IPS-18a (cell line): Measurements from ENCODE around the gene HADHA.
"Not testable (repeated sequence)": the region's sequence is repeated elsewhere in the genome, so short reads cannot be mapped to it uniquely, and the experiment has no call there.

Experiments
- H3K27ac ChIP-seq: one replicate; pipeline ENCODE4 v1.5.1; 2013; ENCODE audit warnings: low read length
- H3K27me3 ChIP-seq: one replicate; pipeline ENCODE4 v1.6.1; 2013; ENCODE audit warnings: mild to moderate bottlenecking, low read length; ENCODE audit not compliant: control insufficient read depth, insufficient read depth
- H3K36me3 ChIP-seq: one replicate; pipeline ENCODE4 v1.6.1; 2013; ENCODE audit warnings: low read depth, low read length; ENCODE audit not compliant: control insufficient read depth
- H3K4me1 ChIP-seq: one replicate; pipeline ENCODE4 v1.6.1; 2013; ENCODE audit warnings: low read depth, low read length; ENCODE audit not compliant: control insufficient read depth
- H3K4me3 ChIP-seq: one replicate; pipeline ENCODE4 v1.5.1; 2013; ENCODE audit warnings: low read length
- H3K9ac ChIP-seq: one replicate; pipeline ENCODE4 v1.6.1; 2013; ENCODE audit warnings: mild to moderate bottlenecking, low read length, moderate library complexity
- H3K9me3 ChIP-seq: one replicate; pipeline ENCODE4 v1.6.1; 2013; ENCODE audit warnings: low read depth, low read length; ENCODE audit not compliant: control insufficient read depth

Gene HADHA

GRCh38 chr2:26170795-26171194 is 73.6 kb downstream of the HADHA start:
- Histone ChIP-seq H3K9me3 (no peaks in the 10 kb centered on the region), H3K36me3 (no peaks in the 10 kb centered on the region), H3K4me1 (peaks cover 8% of the 10 kb centered on the region), H3K4me3 (no peak overlapping the region), H3K9ac (no peak overlapping the region), H3K27me3 (peaks cover 9% of the 10 kb centered on the region), H3K27ac (no peak overlapping the region)

- Histone ChIP-seq H3K36me3 (no peaks in the 10 kb centered on the region), H3K27ac (no peak overlapping the region), H3K4me3 (no peak overlapping the region), H3K27me3 (peaks cover 9% of the 10 kb centered on the region), H3K4me1 (peaks cover 7% of the 10 kb centered on the region), H3K9ac (no peak overlapping the region), H3K9me3 (no peaks in the 10 kb centered on the region)
These were observed 74.6 kb downstream of the HADHA start for GRCh38 chr2:26169681-26170414.

- no peaks in the 10 kb centered on the region for H3K36me3 ChIP-seq
- peaks cover 1% of the 10 kb centered on the region for H3K4me1 ChIP-seq
- H3K9ac ChIP-seq = no peak overlapping the region
- H3K27me3 ChIP-seq = peaks cover 4% of the 10 kb centered on the region
- no peak overlapping the region for H3K4me3 ChIP-seq
- H3K27ac ChIP-seq = no peak overlapping the region
- H3K9me3 ChIP-seq = no peaks in the 10 kb centered on the region
These were observed 75.2 kb downstream of the HADHA start for GRCh38 chr2:26169226-26169625.

GRCh38 chr2:26168785-26169184 is 75.6 kb downstream of the HADHA start:
- Histone ChIP-seq H3K36me3 (no peaks in the 10 kb centered on the region), H3K4me3 (no peak overlapping the region), H3K4me1 (no peaks in the 10 kb centered on the region), H3K27ac (no peak overlapping the region), H3K9ac (no peak overlapping the region), H3K27me3 (no peaks in the 10 kb centered on the region), H3K9me3 (no peaks in the 10 kb centered on the region)

GRCh38 chr2:26166541-26166940 is 77.9 kb downstream of the HADHA start:
- H3K9me3 ChIP-seq, H3K4me3 ChIP-seq, H3K27me3 ChIP-seq, H3K27ac ChIP-seq, H3K4me1 ChIP-seq, H3K9ac ChIP-seq, H3K36me3 ChIP-seq: not testable (repeated sequence)

- Histone ChIP-seq H3K4me1 (no peaks in the 10 kb centered on the region), H3K4me3 (no peak overlapping the region), H3K27me3 (no peaks in the 10 kb centered on the region), H3K9me3 (no peaks in the 10 kb centered on the region), H3K36me3 (no peaks in the 10 kb centered on the region), H3K27ac (no peak overlapping the region), H3K9ac (no peak overlapping the region)
These were observed 79.0 kb downstream of the HADHA start for GRCh38 chr2:26165403-26165802.

- H3K27me3 ChIP-seq = no peaks in the 10 kb centered on the region
These were observed 79.7 kb downstream of the HADHA start for GRCh38 chr2:26164641-26165211.

GRCh38 chr2:26164231-26164630 is 80.2 kb downstream of the HADHA start:
- Histone ChIP-seq H3K4me1 (no peaks in the 10 kb centered on the region), H3K9ac (no peak overlapping the region), H3K27ac (no peak overlapping the region), H3K9me3 (no peaks in the 10 kb centered on the region), H3K27me3 (no peaks in the 10 kb centered on the region), H3K36me3 (no peaks in the 10 kb centered on the region), H3K4me3 (no peak overlapping the region)

More at GRCh38 chr2:26164641-26165211, 79.7 kb downstream of the HADHA start:
- Histone ChIP-seq H3K4me1 (no peaks in the 10 kb centered on the region), H3K27ac (no peak overlapping the region), H3K9me3 (no peaks in the 10 kb centered on the region), H3K9ac (no peak overlapping the region), H3K36me3 (no peaks in the 10 kb centered on the region), H3K4me3 (no peak overlapping the region)

- Histone ChIP-seq H3K36me3 (no peaks in the 10 kb centered on the region), H3K4me1 (no peaks in the 10 kb centered on the region), H3K27me3 (no peaks in the 10 kb centered on the region), H3K27ac (no peak overlapping the region), H3K4me3 (no peak overlapping the region), H3K9ac (no peak overlapping the region), H3K9me3 (no peaks in the 10 kb centered on the region)
These were observed 81.5 kb downstream of the HADHA start for GRCh38 chr2:26162963-26163362.

GRCh38 chr2:26161926-26162325 is 82.5 kb downstream of the HADHA start:
- Histone ChIP-seq H3K9ac (no peak overlapping the region), H3K27me3 (no peaks in the 10 kb centered on the region), H3K9me3 (no peaks in the 10 kb centered on the region), H3K4me1 (no peaks in the 10 kb centered on the region), H3K4me3 (no peak overlapping the region), H3K27ac (no peak overlapping the region), H3K36me3 (no peaks in the 10 kb centered on the region)

- H3K4me1 ChIP-seq = no peaks in the 10 kb centered on the region
- no peaks in the 10 kb centered on the region for H3K9me3 ChIP-seq
- no peaks in the 10 kb centered on the region for H3K36me3 ChIP-seq
- no peaks in the 10 kb centered on the region for H3K27me3 ChIP-seq
- H3K27ac ChIP-seq = no peak overlapping the region
- no peak overlapping the region for H3K4me3 ChIP-seq
- no peak overlapping the region for H3K9ac ChIP-seq
These were observed 86.9 kb downstream of the HADHA start for GRCh38 chr2:26157580-26157979.

- no peak overlapping the region for H3K27ac ChIP-seq
- H3K9me3 ChIP-seq = no peaks in the 10 kb centered on the region
- H3K27me3 ChIP-seq = no peaks in the 10 kb centered on the region
- H3K9ac ChIP-seq = no peak overlapping the region
- H3K36me3 ChIP-seq = no peaks in the 10 kb centered on the region
- H3K4me3 ChIP-seq = no peak overlapping the region
- no peaks in the 10 kb centered on the region for H3K4me1 ChIP-seq
These were observed 94.2 kb downstream of the HADHA start for GRCh38 chr2:26150243-26150642.
